GM21737 (cell line): ENCODE measurements around the gene LRP2.

Source experiments
- ATAC-seq: cut with Tn5 transposase; IDR thresholded peaks from one replicate; pipeline ENCODE4 v1.9.1; 2021; ENCODE audit warnings: mild to moderate bottlenecking, moderate library complexity; ENCODE audit not compliant: unreplicated experiment

LRP2 gene

DNA sequence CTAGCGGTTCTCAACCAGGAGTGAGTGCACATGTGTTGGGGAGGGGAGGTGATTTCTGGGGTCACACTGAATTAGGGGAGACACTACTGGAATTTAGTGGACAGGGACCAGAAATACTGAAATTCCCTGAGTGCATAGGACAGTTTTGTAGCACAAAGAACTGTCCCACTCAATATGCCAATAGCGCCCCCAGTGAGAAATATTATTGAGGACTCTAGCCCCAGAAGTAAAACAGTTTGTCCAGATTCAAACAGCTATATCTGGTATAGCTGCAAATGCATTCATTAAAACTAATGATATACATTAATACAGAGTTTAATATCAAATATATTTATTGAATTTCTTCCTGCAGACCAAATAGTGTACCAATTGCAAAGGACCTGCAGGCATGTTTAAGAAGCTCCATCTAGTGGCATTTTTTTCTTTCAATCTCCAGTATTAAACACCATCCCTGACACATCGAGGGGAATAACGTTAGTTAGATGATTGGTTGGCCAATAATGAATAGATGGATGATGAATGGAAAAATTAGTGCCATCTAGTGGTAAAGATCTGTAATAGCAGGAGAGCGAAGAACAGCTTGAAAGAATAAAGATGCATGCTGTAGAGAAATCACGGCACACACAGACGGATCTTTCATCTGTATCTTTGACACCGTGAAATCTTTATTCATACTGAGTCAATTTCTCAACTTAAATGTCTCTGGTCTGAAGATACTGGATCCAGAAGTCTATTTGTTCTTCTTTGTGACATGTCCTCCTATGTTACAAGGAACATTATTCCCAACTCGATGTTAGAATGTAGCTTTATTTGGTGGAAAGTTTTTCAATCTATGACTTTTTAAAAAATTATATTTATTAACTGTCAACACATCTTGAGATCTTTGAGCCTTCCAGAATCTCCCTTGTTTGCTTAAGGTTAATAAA lies 230.5 kb downstream of the LRP2 start:
- no peak for ATAC-seq

GRCh38 chr2:169129703-169130243 lies 232.6 kb downstream of the LRP2 start:
- no peak for ATAC-seq

DNA sequence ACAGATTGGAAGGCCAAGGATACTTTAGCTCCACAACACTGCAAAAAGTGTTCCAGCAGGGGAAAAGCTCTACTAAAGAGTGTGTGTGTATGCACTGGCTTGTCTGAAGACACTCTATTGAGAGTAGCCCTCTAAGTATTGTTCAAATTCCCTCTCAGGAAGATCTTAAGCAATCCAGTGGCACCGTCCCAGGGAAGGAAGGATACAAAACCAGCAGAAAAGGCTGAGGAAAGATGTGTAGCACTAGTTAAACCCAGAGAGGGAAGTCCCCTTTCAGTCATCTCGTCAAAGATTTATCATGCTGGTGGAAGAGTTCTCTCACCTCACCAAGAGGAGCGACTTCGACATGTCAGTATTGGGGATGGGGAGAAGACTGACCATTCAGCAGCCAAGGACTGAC lies 242.5 kb downstream of the LRP2 start:
- no peak for ATAC-seq

- ATAC-seq = no peak
These were observed 243.1 kb downstream of the LRP2 start for GRCh38 chr2:169119123-169119760.

GRCh38 chr2:169118060-169118459 lies 244.3 kb downstream of the LRP2 start:
- no peak for ATAC-seq

- ATAC-seq = no peak
These were observed 245.3 kb downstream of the LRP2 start for GRCh38 chr2:169116993-169117392.

DNA sequence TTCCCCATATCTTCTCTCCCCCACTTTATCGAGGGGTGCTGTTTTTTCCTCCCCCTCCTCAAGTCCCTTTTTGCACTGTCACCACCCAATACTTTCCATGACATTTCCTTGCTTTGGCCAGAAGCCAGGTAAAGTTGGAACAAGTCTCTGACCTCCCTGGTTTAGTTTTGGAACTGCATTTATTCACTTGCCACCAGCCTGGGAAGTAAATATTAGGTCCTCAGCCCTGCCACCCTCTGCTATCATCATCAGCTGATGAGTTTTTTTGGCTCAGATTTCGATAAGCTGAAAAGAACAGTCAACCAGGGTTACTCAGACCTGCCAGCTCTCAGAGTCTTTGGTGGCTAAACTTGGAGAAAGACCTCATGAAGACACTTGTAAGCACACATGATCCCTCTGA lies 246.0 kb downstream of the LRP2 start:
- no peak for ATAC-seq

GRCh38 chr2:169114056-169114455 lies 248.3 kb downstream of the LRP2 start:
- ATAC-seq = no peak

GRCh38 chr2:169112841-169113240 lies 249.5 kb downstream of the LRP2 start:
- no peak for ATAC-seq

GRCh38 chr2:169110916-169111315 lies 251.4 kb downstream of the LRP2 start:
- no peak for ATAC-seq

- ATAC-seq = no peak
These were observed 251.9 kb downstream of the LRP2 start for GRCh38 chr2:169110419-169110818.

GRCh38 chr2:169109502-169110409 lies 252.6 kb downstream of the LRP2 start:
- ATAC-seq = peak; percentile 68

- ATAC-seq = no peak
These were observed 254.0 kb downstream of the LRP2 start for GRCh38 chr2:169108099-169108884.

DNA sequence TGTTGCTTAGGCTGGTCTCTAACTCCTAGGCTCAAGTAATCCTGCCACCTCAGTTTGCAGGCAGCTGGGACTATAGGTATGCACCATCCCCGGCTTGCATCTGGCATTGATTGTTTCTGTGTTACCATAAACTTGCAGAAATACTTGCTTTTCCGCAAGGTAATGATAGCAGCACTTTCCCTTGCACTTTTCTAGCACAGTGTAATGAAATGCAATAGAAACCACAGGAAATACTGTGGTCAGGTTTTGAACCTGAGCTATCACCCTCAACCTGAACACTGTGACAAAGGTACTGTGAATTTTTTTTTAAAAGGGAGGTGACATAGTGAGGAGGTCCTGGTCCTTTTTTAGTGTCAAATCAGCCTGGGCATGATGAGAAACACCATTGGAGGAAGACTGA lies 254.7 kb downstream of the LRP2 start:
- peak; percentile 70 for ATAC-seq

DNA sequence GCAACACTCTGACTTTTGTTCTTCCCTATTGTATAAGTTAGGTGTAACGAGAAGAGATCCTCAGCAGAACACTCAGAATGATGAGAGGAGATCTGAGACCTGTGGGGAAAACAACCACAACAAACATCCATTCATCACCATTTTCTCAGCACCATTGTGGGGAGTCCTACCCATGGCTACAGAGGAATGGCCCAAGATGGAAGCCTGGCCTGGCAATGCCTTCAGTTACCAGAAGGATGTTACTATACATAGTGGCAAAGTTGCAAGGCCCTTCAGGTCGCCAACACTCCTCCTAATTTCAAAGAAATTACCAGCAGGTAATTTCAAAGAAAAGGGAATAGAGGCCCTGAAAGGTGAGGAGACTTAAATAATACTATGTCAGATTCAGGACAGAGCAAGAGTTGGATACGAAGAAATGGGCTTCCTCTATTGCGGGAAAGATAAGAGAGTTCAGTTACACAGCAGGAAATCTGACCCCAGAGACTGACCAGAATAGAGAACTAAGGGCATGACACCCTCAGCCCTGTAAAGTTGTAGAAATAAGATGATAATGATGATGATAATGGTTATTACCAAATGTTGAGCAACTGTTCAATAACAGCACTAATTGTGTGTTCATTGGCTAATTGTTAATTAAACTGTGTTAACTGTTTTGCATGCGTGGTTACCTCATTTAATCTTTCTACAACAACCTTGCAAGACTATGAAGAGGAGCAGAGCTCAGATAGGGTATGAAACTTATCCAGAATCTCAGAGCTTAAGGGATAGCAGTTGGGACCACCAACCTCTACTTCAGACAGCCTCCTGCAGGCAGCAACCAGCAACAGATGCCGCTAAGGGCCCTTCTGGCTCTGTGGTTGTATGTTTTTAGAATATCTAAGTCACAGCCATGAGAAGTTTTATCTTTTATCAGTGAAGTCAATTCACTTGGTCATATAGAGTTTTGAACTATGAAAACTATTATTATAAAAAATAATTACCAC lies 255.5 kb downstream of the LRP2 start:
- no peak for ATAC-seq

GRCh38 chr2:169106134-169106533 lies 256.2 kb downstream of the LRP2 start:
- ATAC-seq = no peak

- ATAC-seq = no peak
These were observed 256.9 kb downstream of the LRP2 start for GRCh38 chr2:169105476-169105875.

GRCh38 chr2:169104848-169105247 lies 257.5 kb downstream of the LRP2 start:
- ATAC-seq = no peak

- ATAC-seq = no peak
These were observed 266.7 kb downstream of the LRP2 start for GRCh38 chr2:169095621-169096105.
